ENCODE results near the gene ADGRF1.
A peak's percentile ranks its signal among the peaks of the same experiment; 100 is the strongest.

GRCh38 chr6:47047479-47048407 lies 5.6 kb upstream of the ADGRF1 start:
- TF ChIP-seq GATA2 (IDR thresholded peaks at IDR 0.05; ENCODE audit: low read depth, low read length), result peak; percentile 51; the same call in 1 of the 2 replicates
- no peak for TF ChIP-seq GATA3 (IDR thresholded peaks at IDR 0.05; ENCODE audit: low read depth, low read length)
